Panc1 (cell line): ENCODE measurements around the gene MTFR2.

ENCODE experiments used
- POLR2AphosphoS5 ChIP-seq: IDR thresholded peaks from 2 replicates; pipeline ENCODE4 v1.6.1; 2012; ENCODE audit warnings: mild to moderate bottlenecking, low read depth, low read length, moderate library complexity
- TCF7L2 ChIP-seq: IDR thresholded peaks from 2 replicates; pipeline ENCODE4 v1.6.1; 2011; ENCODE audit warnings: mild to moderate bottlenecking, low read depth, low read length, inconsistent platforms
- TF ChIP-seq, protein P1 (sequence below): fragments of 450-650 bp; IDR thresholded peaks from 2 replicates; pipeline ENCODE4 v1.5.1; 2017; ENCODE audit warnings: mild to moderate bottlenecking
- TF ChIP-seq, protein P2 (sequence below), 2 experiments: IDR thresholded peaks; 2 replicates each; pipeline ENCODE4 v1.6.1; 2011 to 2012; ENCODE audit warnings: low read depth in 2 of 2, control low read depth in 1 of 2, low read length in 1 of 2, mild to moderate bottlenecking in 1 of 2, moderate library complexity in 1 of 2; ENCODE audit not compliant: insufficient read depth in 1 of 2

- TF ChIP-seq, protein P1, sequence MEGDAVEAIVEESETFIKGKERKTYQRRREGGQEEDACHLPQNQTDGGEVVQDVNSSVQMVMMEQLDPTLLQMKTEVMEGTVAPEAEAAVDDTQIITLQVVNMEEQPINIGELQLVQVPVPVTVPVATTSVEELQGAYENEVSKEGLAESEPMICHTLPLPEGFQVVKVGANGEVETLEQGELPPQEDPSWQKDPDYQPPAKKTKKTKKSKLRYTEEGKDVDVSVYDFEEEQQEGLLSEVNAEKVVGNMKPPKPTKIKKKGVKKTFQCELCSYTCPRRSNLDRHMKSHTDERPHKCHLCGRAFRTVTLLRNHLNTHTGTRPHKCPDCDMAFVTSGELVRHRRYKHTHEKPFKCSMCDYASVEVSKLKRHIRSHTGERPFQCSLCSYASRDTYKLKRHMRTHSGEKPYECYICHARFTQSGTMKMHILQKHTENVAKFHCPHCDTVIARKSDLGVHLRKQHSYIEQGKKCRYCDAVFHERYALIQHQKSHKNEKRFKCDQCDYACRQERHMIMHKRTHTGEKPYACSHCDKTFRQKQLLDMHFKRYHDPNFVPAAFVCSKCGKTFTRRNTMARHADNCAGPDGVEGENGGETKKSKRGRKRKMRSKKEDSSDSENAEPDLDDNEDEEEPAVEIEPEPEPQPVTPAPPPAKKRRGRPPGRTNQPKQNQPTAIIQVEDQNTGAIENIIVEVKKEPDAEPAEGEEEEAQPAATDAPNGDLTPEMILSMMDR = peak; percentile 100
- TF ChIP-seq POLR2AphosphoS5 = no peak
- no peak for TF ChIP-seq TCF7L2
- TF ChIP-seq, protein P2, sequence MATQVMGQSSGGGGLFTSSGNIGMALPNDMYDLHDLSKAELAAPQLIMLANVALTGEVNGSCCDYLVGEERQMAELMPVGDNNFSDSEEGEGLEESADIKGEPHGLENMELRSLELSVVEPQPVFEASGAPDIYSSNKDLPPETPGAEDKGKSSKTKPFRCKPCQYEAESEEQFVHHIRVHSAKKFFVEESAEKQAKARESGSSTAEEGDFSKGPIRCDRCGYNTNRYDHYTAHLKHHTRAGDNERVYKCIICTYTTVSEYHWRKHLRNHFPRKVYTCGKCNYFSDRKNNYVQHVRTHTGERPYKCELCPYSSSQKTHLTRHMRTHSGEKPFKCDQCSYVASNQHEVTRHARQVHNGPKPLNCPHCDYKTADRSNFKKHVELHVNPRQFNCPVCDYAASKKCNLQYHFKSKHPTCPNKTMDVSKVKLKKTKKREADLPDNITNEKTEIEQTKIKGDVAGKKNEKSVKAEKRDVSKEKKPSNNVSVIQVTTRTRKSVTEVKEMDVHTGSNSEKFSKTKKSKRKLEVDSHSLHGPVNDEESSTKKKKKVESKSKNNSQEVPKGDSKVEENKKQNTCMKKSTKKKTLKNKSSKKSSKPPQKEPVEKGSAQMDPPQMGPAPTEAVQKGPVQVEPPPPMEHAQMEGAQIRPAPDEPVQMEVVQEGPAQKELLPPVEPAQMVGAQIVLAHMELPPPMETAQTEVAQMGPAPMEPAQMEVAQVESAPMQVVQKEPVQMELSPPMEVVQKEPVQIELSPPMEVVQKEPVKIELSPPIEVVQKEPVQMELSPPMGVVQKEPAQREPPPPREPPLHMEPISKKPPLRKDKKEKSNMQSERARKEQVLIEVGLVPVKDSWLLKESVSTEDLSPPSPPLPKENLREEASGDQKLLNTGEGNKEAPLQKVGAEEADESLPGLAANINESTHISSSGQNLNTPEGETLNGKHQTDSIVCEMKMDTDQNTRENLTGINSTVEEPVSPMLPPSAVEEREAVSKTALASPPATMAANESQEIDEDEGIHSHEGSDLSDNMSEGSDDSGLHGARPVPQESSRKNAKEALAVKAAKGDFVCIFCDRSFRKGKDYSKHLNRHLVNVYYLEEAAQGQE (IDR thresholded peaks at IDR 0.05; ENCODE audit: insufficient read depth in 1 of 2, low read depth in 2 of 2, low read length in 1 of 2) = no peak
Observed at GRCh38 chr6:136226027-136226673, 24.0 kb downstream of the MTFR2 start.
